GM10248 (cell line): ENCODE data around the gene FGG.

Source experiments
- CTCF ChIA-PET: fragments of 300-600 bp; sonication (Branson Sonifier 250); formaldehyde crosslinking; extraction: SDS; loops from one replicate; lab custom pipeline; 2021; ENCODE audit warnings: antibody characterized with exemption; lab: Yijun Ruan, JAX
- POLR2A ChIA-PET: fragments of 350-650 bp; sonication (Branson Sonifier 250); formaldehyde crosslinking; extraction: SDS; loops from one replicate; lab custom pipeline; 2020; ENCODE audit warnings: antibody characterized with exemption; lab: Yijun Ruan, JAX
- DNase-seq: peaks from one replicate; pipeline ENCODE4 v3.0.0; 2012; ENCODE audit errors: extremely low spot score
- CTCF ChIP-seq: IDR thresholded peaks from 2 replicates; pipeline ENCODE4 v1.5.1; 2012; ENCODE audit warnings: mild to moderate bottlenecking, low read depth; ENCODE audit errors: extremely low read depth, missing control alignments, control extremely low read depth

Gene FGG

GRCh38 chr4:154589296-154590197 lies 22.9 kb downstream of the FGG start:
- TF ChIP-seq CTCF, result no peak
- CTCF ChIA-PET, result interaction anchor here (0.9 to 1.7 kb wide), 5 partner anchors 8 to 29 kb away, joined by 3 to 4 read pairs (median 4); partner anchors contain the start of gene FGG
- no peak for DNase-seq
- POLR2A ChIA-PET, result no interaction called here

- ChIA-PET CTCF (interaction anchor here (0.9 to 1.8 kb wide), 6 partner anchors 8 to 31 kb away, joined by 3 to 11 read pairs (median 4); partner anchors contain the start of gene FGG), POLR2A (no interaction called here)
- no peak for DNase-seq
- TF ChIP-seq CTCF, result no peak
These were observed 24.3 kb downstream of the FGG start for GRCh38 chr4:154588198-154588597.

- DNase-seq, result no peak
- ChIA-PET POLR2A (no interaction called here), CTCF (interaction anchor here (1.3 to 2.9 kb wide), 5 partner anchors 9 to 35 kb away, joined by 4 to 12 read pairs (median 7); no protein-coding TSS in a partner anchor)
- no peak for TF ChIP-seq CTCF
These were observed 26.0 kb downstream of the FGG start for GRCh38 chr4:154586296-154587033.

- POLR2A ChIA-PET, result no interaction called here
- no peak for DNase-seq
- CTCF ChIA-PET, result interaction anchor here (0.7 to 3.1 kb wide), 6 partner anchors 10 to 39 kb away, joined by 3 to 14 read pairs (median 7); no protein-coding TSS in a partner anchor
- no peak for TF ChIP-seq CTCF
These were observed 27.0 kb downstream of the FGG start for GRCh38 chr4:154585369-154586018.

- no peak for TF ChIP-seq CTCF
- ChIA-PET POLR2A (no interaction called here), CTCF (interaction anchor here (2.0 to 3.1 kb wide), 5 partner anchors 11 to 40 kb away, joined by 5 to 14 read pairs (median 7); no protein-coding TSS in a partner anchor)
- DNase-seq, result no peak
These were observed 28.2 kb downstream of the FGG start for GRCh38 chr4:154584259-154584658.

- no peak for TF ChIP-seq CTCF
- CTCF ChIA-PET, result interaction anchor here (3.1 kb wide), 1 partner anchor 41 kb away, joined by 14 read pairs; no protein-coding TSS in a partner anchor
- POLR2A ChIA-PET, result no interaction called here
- DNase-seq, result no peak
These were observed 28.8 kb downstream of the FGG start for GRCh38 chr4:154583677-154584076.
